ENCODE data around the gene NKPD1.

DNA sequence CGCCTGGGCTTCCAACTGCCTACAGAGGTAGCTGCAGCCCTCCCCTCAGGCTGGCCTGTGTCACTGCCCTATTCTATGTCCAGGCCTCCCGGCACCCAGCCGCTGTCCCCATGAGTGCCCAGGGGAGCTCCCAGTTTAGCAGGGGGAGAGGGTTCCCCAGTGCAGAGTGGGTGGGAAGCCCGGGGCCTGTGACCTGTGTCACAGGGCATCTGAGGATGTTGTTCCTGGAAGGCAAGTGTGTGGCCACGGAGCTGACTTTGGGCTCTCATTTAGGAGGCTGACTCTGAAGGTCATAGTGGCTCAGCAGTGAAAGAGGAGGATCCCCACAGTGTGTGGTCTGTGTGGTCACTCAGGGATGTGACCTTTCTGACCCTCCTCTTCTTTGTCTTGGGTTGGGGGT is 42.7 kb downstream of the NKPD1 start:
- TF ChIP-seq, protein P1, sequence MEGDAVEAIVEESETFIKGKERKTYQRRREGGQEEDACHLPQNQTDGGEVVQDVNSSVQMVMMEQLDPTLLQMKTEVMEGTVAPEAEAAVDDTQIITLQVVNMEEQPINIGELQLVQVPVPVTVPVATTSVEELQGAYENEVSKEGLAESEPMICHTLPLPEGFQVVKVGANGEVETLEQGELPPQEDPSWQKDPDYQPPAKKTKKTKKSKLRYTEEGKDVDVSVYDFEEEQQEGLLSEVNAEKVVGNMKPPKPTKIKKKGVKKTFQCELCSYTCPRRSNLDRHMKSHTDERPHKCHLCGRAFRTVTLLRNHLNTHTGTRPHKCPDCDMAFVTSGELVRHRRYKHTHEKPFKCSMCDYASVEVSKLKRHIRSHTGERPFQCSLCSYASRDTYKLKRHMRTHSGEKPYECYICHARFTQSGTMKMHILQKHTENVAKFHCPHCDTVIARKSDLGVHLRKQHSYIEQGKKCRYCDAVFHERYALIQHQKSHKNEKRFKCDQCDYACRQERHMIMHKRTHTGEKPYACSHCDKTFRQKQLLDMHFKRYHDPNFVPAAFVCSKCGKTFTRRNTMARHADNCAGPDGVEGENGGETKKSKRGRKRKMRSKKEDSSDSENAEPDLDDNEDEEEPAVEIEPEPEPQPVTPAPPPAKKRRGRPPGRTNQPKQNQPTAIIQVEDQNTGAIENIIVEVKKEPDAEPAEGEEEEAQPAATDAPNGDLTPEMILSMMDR (IDR thresholded peaks at IDR 0.05), result no peak
- TF ChIP-seq POLR2A (IDR thresholded peaks at IDR 0.05), result no peak

Measured in breast epithelium (tissue), 3 donors.